T-helper 2 cell treated with Interferon-gamma antibody and Interleukin-4, amounts not matched to agents 100 ng/mL and 5 ng/mL, for 36 hours (primary cell): Measurements from ENCODE around the gene SPI1. TPM values are rescaled to one million over a fixed set of nuclear protein-coding genes. Genes with fewer than 3 reads are reported as not detected.

Experiments used
- intact Hi-C: fragments of 100-400 bp; cut with micrococcal nuclease; formaldehyde crosslinking; loops from one replicate; pipeline ENCODE4 v1.15.1; 2023
- total RNA-seq: library from RNA; stranded (reverse); gene quantifications from 2 replicates; pipeline ENCODE4 v1.2.3, GENCODE V29; 2022

The SPI1 gene
- total RNA-seq, 1 donor from 2014 or later = not detected

GRCh38 chr11:47389577-47390421 lies 11.5 kb upstream of the SPI1 start:
- intact Hi-C loops = no loop called here

- intact Hi-C loops = no loop called here
These were observed 10.6 kb upstream of the SPI1 start for GRCh38 chr11:47388697-47389576.

- intact Hi-C loops = no loop called here
These were observed 9.8 kb upstream of the SPI1 start for GRCh38 chr11:47387944-47388696.

- intact Hi-C loops = no loop called here
These were observed 6.2 kb upstream of the SPI1 start for GRCh38 chr11:47384498-47384897.

DNA sequence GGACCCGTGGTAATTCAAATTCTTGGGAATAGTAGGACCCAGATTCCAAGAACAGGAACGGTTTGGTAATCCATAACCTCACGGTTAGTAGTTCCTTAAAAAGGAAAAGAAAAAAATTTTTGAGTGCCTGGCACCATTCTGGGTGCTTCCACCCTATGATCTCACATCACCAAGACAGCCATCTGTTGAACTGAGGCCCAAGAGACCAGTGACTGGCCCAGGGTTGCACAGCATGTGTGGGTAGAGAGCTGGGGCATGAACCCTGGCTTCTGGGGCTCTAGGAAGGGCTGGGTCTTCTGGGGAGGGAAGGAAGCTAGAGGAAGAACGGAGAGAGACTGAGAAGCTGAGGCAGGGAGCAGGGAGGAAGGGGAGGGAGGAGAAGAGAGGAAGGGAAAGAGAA lies 4.7 kb upstream of the SPI1 start:
- intact Hi-C loops = no loop called here

- intact Hi-C loops = no loop called here
These were observed 1.7 kb upstream of the SPI1 start for GRCh38 chr11:47380078-47380477.

DNA sequence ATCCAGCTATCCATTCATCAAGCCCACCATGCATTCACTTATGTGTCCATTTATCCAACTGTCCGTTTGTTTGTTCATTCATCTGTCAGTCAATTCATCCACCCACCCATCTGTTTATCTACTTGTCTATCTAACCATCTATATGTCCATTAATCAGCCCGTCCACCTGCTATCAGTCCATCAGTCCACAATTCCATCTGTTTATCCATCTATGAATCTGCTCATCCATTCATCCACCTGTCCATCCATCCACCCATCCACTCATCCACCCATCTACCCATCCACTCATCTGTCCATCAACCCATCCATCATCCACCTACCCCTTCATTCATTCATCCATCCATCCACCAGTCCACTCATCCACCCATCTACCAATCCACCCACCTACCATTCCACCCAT lies 970 bp upstream of the SPI1 start:
- intact Hi-C loops = no loop called here

GRCh38 chr11:47378836-47379170 lies 456 bp upstream of the SPI1 start:
- intact Hi-C loops = no loop called here

GRCh38 chr11:47377571-47378009 lies 757 bp downstream of the SPI1 start:
- intact Hi-C loops = no loop called here

GRCh38 chr11:47376525-47377371 lies 1.6 kb downstream of the SPI1 start:
- intact Hi-C loops = no loop called here

DNA sequence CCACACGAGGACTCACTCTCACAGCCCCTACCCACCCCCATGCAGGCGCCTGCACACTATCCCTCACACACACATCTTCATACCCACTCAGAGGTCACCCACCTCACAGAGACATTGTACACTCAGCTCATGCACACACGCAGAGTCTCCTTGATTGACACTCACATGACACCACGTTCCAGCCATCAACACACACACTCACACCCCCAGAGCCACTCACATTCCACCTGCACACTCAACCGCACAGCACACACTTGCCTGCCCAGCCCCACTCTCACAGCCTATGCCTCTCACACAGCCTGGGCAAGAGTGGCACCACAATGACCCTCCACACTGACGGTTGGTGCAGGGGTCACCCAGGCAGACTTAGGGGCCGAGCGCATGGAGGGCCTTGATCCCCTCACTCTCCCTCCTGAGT lies 2.2 kb downstream of the SPI1 start:
- intact Hi-C loops = no loop called here

- intact Hi-C loops = no loop called here
These were observed 2.7 kb downstream of the SPI1 start for GRCh38 chr11:47375546-47376085.

- intact Hi-C loops = no loop called here
These were observed 3.3 kb downstream of the SPI1 start for GRCh38 chr11:47375020-47375419.

DNA sequence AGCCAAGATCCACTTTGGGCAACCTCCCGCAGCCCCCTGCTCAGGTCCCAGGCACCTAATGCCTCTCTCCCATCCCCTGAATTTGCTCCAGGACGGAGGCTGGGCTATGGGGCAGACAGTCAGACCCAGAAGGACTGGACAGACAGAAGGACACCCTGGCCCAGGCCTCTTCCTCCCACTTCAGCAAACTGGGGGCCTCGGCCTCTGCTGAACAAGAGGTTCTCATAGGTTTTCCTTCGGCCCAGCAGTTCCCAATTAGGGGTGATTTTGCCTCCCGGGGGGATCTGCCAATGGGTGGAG lies 3.7 kb downstream of the SPI1 start:
- intact Hi-C loops = loop anchor here (1.0 kb wide), 4 partner anchors 34 to 80 kb away; partner anchors contain the start of genes PSMC3 and SLC39A13

- intact Hi-C loops = loop anchor here (1.0 kb wide), 4 partner anchors 34 to 80 kb away; partner anchors contain the start of genes PSMC3 and SLC39A13
These were observed 4.2 kb downstream of the SPI1 start for GRCh38 chr11:47373876-47374719.

GRCh38 chr11:47372422-47372821 lies 5.9 kb downstream of the SPI1 start:
- intact Hi-C loops = no loop called here

GRCh38 chr11:47369676-47370075 lies 8.7 kb downstream of the SPI1 start:
- intact Hi-C loops = no loop called here

DNA sequence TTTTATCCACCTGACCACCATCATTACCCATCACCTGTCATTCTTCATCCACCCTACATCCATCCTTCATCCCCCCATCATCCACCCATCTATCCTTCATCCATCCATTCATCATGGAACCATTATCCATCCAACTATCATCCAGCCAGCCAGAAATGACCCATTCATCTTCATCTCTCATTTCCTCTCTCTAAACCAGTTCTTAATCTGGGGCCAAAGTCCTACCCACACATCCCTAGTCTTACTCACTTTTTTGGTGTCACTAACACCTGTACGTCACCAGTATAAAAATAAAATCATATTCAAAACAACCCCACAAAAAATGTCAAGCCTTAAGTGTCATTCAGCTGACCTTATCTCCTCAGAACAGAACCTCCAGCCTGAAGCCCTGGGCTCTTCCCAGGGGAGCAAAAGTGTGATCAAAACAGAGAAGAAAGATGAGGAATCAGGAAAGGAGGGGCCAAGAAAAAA lies 12.3 kb downstream of the SPI1 start:
- intact Hi-C loops = no loop called here

- intact Hi-C loops = no loop called here
These were observed 16.9 kb downstream of the SPI1 start for GRCh38 chr11:47361419-47361818.
